Natural killer cell (primary cell): ENCODE measurements around the gene SERPINA7. TPM values are rescaled to one million over a fixed set of nuclear protein-coding genes. Genes with fewer than 3 reads are reported as not detected.

Experiments
- ATAC-seq, 3 donors: fragments of 150-1000 bp in 2 of 3; fragments of 200-7000 bp in 1 of 3; cut with Tn5 transposase; 1 replicate in 1 of 3; 2 replicates in 2 of 3; pipeline ENCODE4 v1.10.0; 2021; ENCODE audit warnings: mild to moderate bottlenecking in 2 of 3, moderate library complexity in 2 of 3
- DNase-seq, 2 donors: peaks; one replicate each; pipeline versions ENCODE4 v3.0.0 to v3.0.0-alpha.2; 2013 to 2021; ENCODE audit warnings: mixed read lengths in 1 of 2
- H3K27ac ChIP-seq: one replicate; pipeline ENCODE4 v1.5.1; 2013; ENCODE audit warnings: mild to moderate bottlenecking, low read length
- H3K27me3 ChIP-seq: one replicate; pipeline ENCODE4 v1.6.1; 2013; ENCODE audit warnings: low read length; ENCODE audit not compliant: control insufficient read depth, insufficient read depth
- H3K36me3 ChIP-seq: one replicate; pipeline ENCODE4 v1.6.1; 2013; ENCODE audit warnings: low read length; ENCODE audit not compliant: control insufficient read depth, insufficient read depth
- H3K4me1 ChIP-seq: one replicate; pipeline ENCODE4 v1.6.1; 2013; ENCODE audit warnings: low read length; ENCODE audit not compliant: control insufficient read depth, insufficient read depth
- H3K4me3 ChIP-seq: one replicate; pipeline ENCODE4 v1.5.1; 2013; ENCODE audit warnings: low read length
- H3K9me3 ChIP-seq: one replicate; pipeline ENCODE4 v1.6.1; 2013; ENCODE audit warnings: low read length; ENCODE audit not compliant: control insufficient read depth, insufficient read depth
- H3K27ac Mint-ChIP-seq, 2 donors: one replicate each; pipeline ENCODE4 v1.8.0; 2022; ENCODE audit warnings: mild to moderate bottlenecking in 2 of 2, mixed read lengths in 2 of 2, moderate library complexity in 1 of 2
- H3K27me3 Mint-ChIP-seq, 2 donors: one replicate each; pipeline ENCODE4 v1.8.0; 2022; ENCODE audit warnings: low read depth in 2 of 2, mixed read lengths in 2 of 2
- H3K36me3 Mint-ChIP-seq: one replicate; pipeline ENCODE4 v1.8.0; 2022; ENCODE audit warnings: mixed read lengths
- H3K4me1 Mint-ChIP-seq, 2 donors: one replicate each; pipeline ENCODE4 v1.8.0; 2022; ENCODE audit warnings: mixed read lengths in 2 of 2
- H3K4me3 Mint-ChIP-seq: one replicate; pipeline ENCODE4 v1.8.0; 2022; ENCODE audit warnings: mild to moderate bottlenecking, moderate library complexity, mixed read lengths
- H3K9me3 Mint-ChIP-seq, 2 donors: one replicate each; pipeline ENCODE4 v1.8.0; 2022; ENCODE audit warnings: mixed read lengths in 2 of 2
- CTCF ChIP-seq: fragments of 200-600 bp; IDR thresholded peaks from one replicate; pipeline ENCODE4 v1.8.0; 2022; ENCODE audit warnings: antibody characterized with exemption
- WGBS: methylation state at CpG from one replicate; pipeline ENCODE4 v1.1.7; 2013; ENCODE audit warnings: missing lambda C conversion rate; ENCODE audit not compliant: insufficient coverage; 5-methylcytosine and 5-hydroxymethylcytosine counted together
- intact Hi-C: fragments of 100-400 bp; cut with micrococcal nuclease; formaldehyde crosslinking; loops from one replicate; pipeline ENCODE4 v1.14.2; 2022
- total RNA-seq, 4 donors: library from RNA; stranded (reverse); fragments of 120-200 nt in 1 of 4; gene quantifications; one replicate each; pipeline versions ENCODE4 v1.2.3 to v1.2.4, GENCODE V29; 2013 to 2022

SERPINA7 gene
- not detected for total RNA-seq
- total RNA-seq (2013) = not detected

GRCh38 chrX:106038625-106039024 lies at the start of gene SERPINA7:
TSS of gene SERPINA7 (minus strand) at chrX:106038727. CDS start at chrX:106037058, 1,669 bp downstream.
- no peak for TF ChIP-seq CTCF

GRCh38 chrX:106069048-106069447 lies 30.5 kb upstream of the SERPINA7 start:
- intact Hi-C loops = no loop called here
- Histone ChIP-seq H3K27me3 (no peaks in the 10 kb centered on the region), H3K4me3 (no peak overlapping the region), H3K9me3 (no peaks in the 10 kb centered on the region), H3K4me1 (no peaks in the 10 kb centered on the region), H3K36me3 (no peaks in the 10 kb centered on the region), H3K27ac (no peak overlapping the region)
- H3K27ac Mint-ChIP-seq = no peak overlapping the region
- no peaks in the 10 kb centered on the region for H3K4me1 Mint-ChIP-seq
- ATAC-seq = no peak
- WGBS = 96% methylated on average over 2 of the region's 3 CpGs
- no peak for DNase-seq
- no peak for TF ChIP-seq CTCF
- H3K9me3 Mint-ChIP-seq = peaks cover 0 to 8% of the 10 kb centered on the region in 2 donors
- no peaks in the 10 kb centered on the region for H3K27me3 Mint-ChIP-seq
- no peaks in the 10 kb centered on the region for H3K36me3 Mint-ChIP-seq
- H3K4me3 Mint-ChIP-seq = no peak overlapping the region

More at GRCh38 chrX:106038625-106039024, at the start of gene SERPINA7:
- DNase-seq (no peak), ATAC-seq (no peak)
- Histone ChIP-seq H3K27me3 (no peaks in the 10 kb centered on the region), H3K4me3 (no peak within 1 kb of the TSS), H3K4me1 (no peaks in the 10 kb centered on the region), H3K9me3 (no peaks in the 10 kb centered on the region), H3K27ac (no peak within 1 kb of the TSS), H3K36me3 (no peaks in the 10 kb centered on the region)
- Mint-ChIP-seq H3K9me3 (peaks cover 0 to 2% of the 10 kb centered on the region in 2 donors), H3K4me1 (no peaks in the 10 kb centered on the region), H3K36me3 (no peaks in the 10 kb centered on the region), H3K27ac (no peak within 1 kb of the TSS), H3K27me3 (peaks cover 0 to 15% of the 10 kb centered on the region in 2 donors), H3K4me3 (no peak within 1 kb of the TSS)
- intact Hi-C loops = no loop called here

- intact Hi-C loops = no loop called here
- no peaks in the 10 kb centered on the region for H3K4me1 Mint-ChIP-seq
- Histone ChIP-seq H3K4me3 (no peak overlapping the region), H3K9me3 (no peaks in the 10 kb centered on the region), H3K4me1 (no peaks in the 10 kb centered on the region), H3K27me3 (no peaks in the 10 kb centered on the region), H3K27ac (no peak overlapping the region), H3K36me3 (no peaks in the 10 kb centered on the region)
- no peak for DNase-seq
- H3K9me3 Mint-ChIP-seq = peaks cover 3 to 5% of the 10 kb centered on the region in 2 donors
- H3K27ac Mint-ChIP-seq = no peak overlapping the region
- no peak for TF ChIP-seq CTCF
- no peaks in the 10 kb centered on the region for H3K36me3 Mint-ChIP-seq
- H3K4me3 Mint-ChIP-seq = no peak overlapping the region
- no peak for ATAC-seq
- no CpG with 5 or more reads among the region's 1 CpG for WGBS
- H3K27me3 Mint-ChIP-seq = no peaks in the 10 kb centered on the region
These were observed 11.5 kb upstream of the SERPINA7 start for GRCh38 chrX:106050054-106050453.

GRCh38 chrX:106042296-106042695 lies 3.8 kb upstream of the SERPINA7 start:
- no peaks in the 10 kb centered on the region for H3K27me3 ChIP-seq
- no peaks in the 10 kb centered on the region for H3K9me3 ChIP-seq
- intact Hi-C loops = no loop called here
- H3K27ac ChIP-seq = no peak overlapping the region
- no peak for TF ChIP-seq CTCF
- Mint-ChIP-seq H3K27me3 (peaks cover 0 to 15% of the 10 kb centered on the region in 2 donors), H3K9me3 (peaks cover 0 to 3% of the 10 kb centered on the region in 2 donors), H3K36me3 (no peaks in the 10 kb centered on the region), H3K4me3 (no peak overlapping the region), H3K4me1 (no peaks in the 10 kb centered on the region), H3K27ac (no peak overlapping the region)
- DNase-seq (no peak), ATAC-seq (no peak)
- H3K36me3 ChIP-seq = no peaks in the 10 kb centered on the region
- no peak overlapping the region for H3K4me3 ChIP-seq
- H3K4me1 ChIP-seq = no peaks in the 10 kb centered on the region
- 75% methylated on average over 2 of the region's 2 CpGs for WGBS
